Gastroesophageal sphincter (tissue), 3 donors: ENCODE measurements around the gene NSD2.

Source experiments
- CTCF ChIP-seq, 4 experiments: fragments of 200-600 bp in 2 of 4; fragments of 450-650 bp in 2 of 4; sonication (generic) in 1 of 4; IDR thresholded peaks; one replicate each; pipeline ENCODE4 v1.5.1; 2017 to 2019; ENCODE audit warnings: antibody characterized with exemption in 4 of 4, mild to moderate bottlenecking in 2 of 4, moderate library complexity in 2 of 4
- POLR2A ChIP-seq, 2 donors: fragments of 450-650 bp; IDR thresholded peaks; one replicate each; pipeline ENCODE4 v1.6.1; 2017; ENCODE audit warnings: antibody characterized with exemption in 2 of 2, mild to moderate bottlenecking in 2 of 2, moderate library complexity in 1 of 2

GRCh38 chr4:1991087-1991486, 119.9 kb downstream of the NSD2 start:
- TF ChIP-seq POLR2A (IDR thresholded peaks at IDR 0.05) (no peak), CTCF (IDR thresholded peaks at IDR 0.05) (no peak)
